Measurements from ENCODE around the gene FRMPD4. TPM values are rescaled to one million over a fixed set of nuclear protein-coding genes. Genes with fewer than 3 reads are reported as not detected.

The FRMPD4 gene
- total RNA-seq, 1 experiment from 2014 or later: not detected

- no peaks in the 10 kb centered on the region for H3K27me3 ChIP-seq (replicated peaks; ENCODE audit: control insufficient read depth, insufficient read depth, low read length)
- no peak overlapping the region for H3K4me3 ChIP-seq (ENCODE audit: low read depth, low read length)
- POLR2A ChIA-PET: no interaction called here
- intact Hi-C loops (cut with micrococcal nuclease; ENCODE audit: unreplicated experiment): no loop called here
- no peaks in the 10 kb centered on the region for H3K4me1 ChIP-seq
- no TSS peak for BruUV-seq (replicated peaks)
- Mint-ChIP-seq H3K4me1 (ENCODE audit: low read depth, unreplicated experiment) (no peaks in the 10 kb centered on the region), H3K27ac (ENCODE audit: unreplicated experiment) (no peak overlapping the region), H3K4me3 (ENCODE audit: unreplicated experiment) (no peak overlapping the region), H3K27me3 (ENCODE audit: insufficient read depth, unreplicated experiment) (peaks cover 5% of the 10 kb centered on the region), H3K36me3 (ENCODE audit: insufficient read depth, unreplicated experiment) (no peaks in the 10 kb centered on the region), H3K9me3 (ENCODE audit: unreplicated experiment) (no peaks in the 10 kb centered on the region)
- CTCF ChIA-PET: no interaction called here
- no peaks in the 10 kb centered on the region for H3K9me3 ChIP-seq
- no peak for DNase-seq
- TF ChIP-seq, protein P1, sequence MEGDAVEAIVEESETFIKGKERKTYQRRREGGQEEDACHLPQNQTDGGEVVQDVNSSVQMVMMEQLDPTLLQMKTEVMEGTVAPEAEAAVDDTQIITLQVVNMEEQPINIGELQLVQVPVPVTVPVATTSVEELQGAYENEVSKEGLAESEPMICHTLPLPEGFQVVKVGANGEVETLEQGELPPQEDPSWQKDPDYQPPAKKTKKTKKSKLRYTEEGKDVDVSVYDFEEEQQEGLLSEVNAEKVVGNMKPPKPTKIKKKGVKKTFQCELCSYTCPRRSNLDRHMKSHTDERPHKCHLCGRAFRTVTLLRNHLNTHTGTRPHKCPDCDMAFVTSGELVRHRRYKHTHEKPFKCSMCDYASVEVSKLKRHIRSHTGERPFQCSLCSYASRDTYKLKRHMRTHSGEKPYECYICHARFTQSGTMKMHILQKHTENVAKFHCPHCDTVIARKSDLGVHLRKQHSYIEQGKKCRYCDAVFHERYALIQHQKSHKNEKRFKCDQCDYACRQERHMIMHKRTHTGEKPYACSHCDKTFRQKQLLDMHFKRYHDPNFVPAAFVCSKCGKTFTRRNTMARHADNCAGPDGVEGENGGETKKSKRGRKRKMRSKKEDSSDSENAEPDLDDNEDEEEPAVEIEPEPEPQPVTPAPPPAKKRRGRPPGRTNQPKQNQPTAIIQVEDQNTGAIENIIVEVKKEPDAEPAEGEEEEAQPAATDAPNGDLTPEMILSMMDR (IDR thresholded peaks at IDR 0.05; ENCODE audit: insufficient read depth in 1 of 2, low read depth in 1 of 2, low read length in 1 of 2, severe bottlenecking in 1 of 2, unreplicated experiment in 1 of 2): no peak
- H3K36me3 ChIP-seq (ENCODE audit: control insufficient read depth, insufficient read depth, low read length): no peaks in the 10 kb centered on the region
Observed at GRCh38 chrX:12396584-12396983, 258.3 kb downstream of the FRMPD4 start.

DNA sequence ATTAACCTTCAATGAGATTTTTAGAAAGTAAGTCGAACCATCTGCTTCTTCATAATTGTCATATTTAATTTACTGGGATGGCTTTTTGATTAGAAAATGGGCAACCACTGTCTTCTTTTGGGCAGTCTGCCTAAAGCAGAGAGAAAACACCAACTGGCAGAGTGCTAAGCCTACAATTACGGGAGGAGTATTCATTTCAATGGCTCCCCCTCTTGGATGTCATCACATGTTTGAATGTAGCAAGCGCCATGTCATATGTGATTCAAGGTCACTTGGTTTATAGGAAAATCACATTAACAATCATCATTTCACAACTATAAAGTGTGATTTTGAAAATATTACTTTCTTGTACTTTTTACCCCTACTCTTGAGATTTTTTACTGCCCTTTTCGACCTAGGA lies 261.9 kb downstream of the FRMPD4 start:
- Mint-ChIP-seq H3K4me3 (ENCODE audit: unreplicated experiment) (no peak overlapping the region), H3K27me3 (ENCODE audit: insufficient read depth, unreplicated experiment) (peaks cover 3% of the 10 kb centered on the region), H3K27ac (ENCODE audit: unreplicated experiment) (no peak overlapping the region), H3K4me1 (ENCODE audit: low read depth, unreplicated experiment) (no peaks in the 10 kb centered on the region), H3K36me3 (ENCODE audit: insufficient read depth, unreplicated experiment) (no peaks in the 10 kb centered on the region), H3K9me3 (ENCODE audit: unreplicated experiment) (no peaks in the 10 kb centered on the region)
- no peaks in the 10 kb centered on the region for H3K36me3 ChIP-seq (ENCODE audit: control insufficient read depth, insufficient read depth, low read length)
- no peaks in the 10 kb centered on the region for H3K4me1 ChIP-seq
- intact Hi-C loops (cut with micrococcal nuclease; ENCODE audit: unreplicated experiment): no loop called here
- ChIA-PET POLR2A (no interaction called here), CTCF (no interaction called here)
- H3K9me3 ChIP-seq: no peaks in the 10 kb centered on the region
- TF ChIP-seq, protein P1 (IDR thresholded peaks at IDR 0.05; ENCODE audit: insufficient read depth in 1 of 2, low read depth in 1 of 2, low read length in 1 of 2, severe bottlenecking in 1 of 2, unreplicated experiment in 1 of 2): no peak
- no peaks in the 10 kb centered on the region for H3K27me3 ChIP-seq (replicated peaks; ENCODE audit: control insufficient read depth, insufficient read depth, low read length)
- H3K4me3 ChIP-seq (ENCODE audit: low read depth, low read length): no peak overlapping the region
- no TSS peak for BruUV-seq (replicated peaks)
- no peak for DNase-seq

- Mint-ChIP-seq H3K27me3 (ENCODE audit: insufficient read depth, unreplicated experiment) (peaks cover 3% of the 10 kb centered on the region), H3K27ac (ENCODE audit: unreplicated experiment) (no peak overlapping the region), H3K4me3 (ENCODE audit: unreplicated experiment) (no peak overlapping the region), H3K9me3 (ENCODE audit: unreplicated experiment) (no peaks in the 10 kb centered on the region), H3K36me3 (ENCODE audit: insufficient read depth, unreplicated experiment) (no peaks in the 10 kb centered on the region), H3K4me1 (ENCODE audit: low read depth, unreplicated experiment) (no peaks in the 10 kb centered on the region)
- no peaks in the 10 kb centered on the region for H3K27me3 ChIP-seq (replicated peaks; ENCODE audit: control insufficient read depth, insufficient read depth, low read length)
- no TSS peak for BruUV-seq (replicated peaks)
- no peaks in the 10 kb centered on the region for H3K4me1 ChIP-seq
- H3K9me3 ChIP-seq: no peaks in the 10 kb centered on the region
- TF ChIP-seq, protein P1 (IDR thresholded peaks at IDR 0.05; ENCODE audit: insufficient read depth in 1 of 2, low read depth in 1 of 2, low read length in 1 of 2, severe bottlenecking in 1 of 2, unreplicated experiment in 1 of 2): no peak
- no peak overlapping the region for H3K4me3 ChIP-seq (ENCODE audit: low read depth, low read length)
- H3K36me3 ChIP-seq (ENCODE audit: control insufficient read depth, insufficient read depth, low read length): no peaks in the 10 kb centered on the region
- CTCF ChIA-PET: interaction anchor here (0.7 kb wide), 1 partner anchor 66 kb away, joined by 3 read pairs; no protein-coding TSS in a partner anchor
- intact Hi-C loops (cut with micrococcal nuclease; ENCODE audit: unreplicated experiment): no loop called here
- no peak for DNase-seq
- POLR2A ChIA-PET: no interaction called here
Observed at GRCh38 chrX:12401252-12401651, 263.0 kb downstream of the FRMPD4 start.
